ENCODE results near the gene FOXP2. TPM values are rescaled to one million over a fixed set of nuclear protein-coding genes. Genes with fewer than 3 reads are reported as not detected.

FOXP2 gene
- not detected in 2 replicates for total RNA-seq (2011; cell fraction: chromatin; rRNA removed; ENCODE audit: low replicate concordance)
- total RNA-seq (2011; cell fraction: nucleolus; rRNA removed), result not detected in 2 replicates
- total RNA-seq (2011; cell fraction: nucleoplasm; rRNA removed), result not detected in 2 replicates
- not detected in 2 replicates for total RNA-seq (2014; rRNA removed)
- total RNA-seq (2014; rRNA removed; fragmentation: Illumina TruSeq; extraction: Trizol), result not detected in 2 replicates
- total RNA-seq (2015; rRNA removed; fragmentation: Illumina TruSeq; extraction: Trizol), result not detected in 2 replicates
- total RNA-seq (2021), result not detected in 2 replicates
- not detected in 2 replicates for polyA plus RNA-seq (2011; rRNA removed)
- not detected in 2 replicates for polyA plus RNA-seq (2011; cell fraction: cytosol; rRNA removed)
- not detected in 2 replicates for polyA plus RNA-seq (2011; cell fraction: nucleus; rRNA removed)
- polyA plus RNA-seq (2012), result not detected in 2 replicates
- not detected in 2 replicates for polyA plus RNA-seq (2014; fragmentation: Illumina TruSeq; extraction: Trizol)
- polyA plus RNA-seq (2014; fragmentation: Nextera tagmentation; extraction: Ambion mirVana), result not detected
- polyA plus RNA-seq (2014; rRNA removed), result not detected in 2 replicates
- not detected in 2 replicates for polyA minus RNA-seq (2011; rRNA and poly(A)+ RNA removed)
- not detected in 2 replicates for polyA minus RNA-seq (2011; cell fraction: cytosol; rRNA and poly(A)+ RNA removed)
- polyA minus RNA-seq (2011; cell fraction: nucleus; rRNA and poly(A)+ RNA removed), result not detected in 2 replicates
- Bru-seq, nascent RNA, result percentile 1 among the genes with signal in this experiment
- BruChase-seq, experiment 1, labeled RNA remaining after a 2-hour chase, result percentile 1 among the genes with signal in this experiment
- BruChase-seq, experiment 2, labeled RNA remaining after a 6-hour chase, result percentile 2 among the genes with signal in this experiment
- long read RNA-seq, experiment 1, partial matches to known transcripts, result 0 of 2 reads
- long read RNA-seq, experiment 1, other reads (novel, unspliced or antisense), result 2 of 2 reads
- long read RNA-seq, experiment 2, result 0 reads
- long read RNA-seq, experiment 3, result 0 reads

DNA sequence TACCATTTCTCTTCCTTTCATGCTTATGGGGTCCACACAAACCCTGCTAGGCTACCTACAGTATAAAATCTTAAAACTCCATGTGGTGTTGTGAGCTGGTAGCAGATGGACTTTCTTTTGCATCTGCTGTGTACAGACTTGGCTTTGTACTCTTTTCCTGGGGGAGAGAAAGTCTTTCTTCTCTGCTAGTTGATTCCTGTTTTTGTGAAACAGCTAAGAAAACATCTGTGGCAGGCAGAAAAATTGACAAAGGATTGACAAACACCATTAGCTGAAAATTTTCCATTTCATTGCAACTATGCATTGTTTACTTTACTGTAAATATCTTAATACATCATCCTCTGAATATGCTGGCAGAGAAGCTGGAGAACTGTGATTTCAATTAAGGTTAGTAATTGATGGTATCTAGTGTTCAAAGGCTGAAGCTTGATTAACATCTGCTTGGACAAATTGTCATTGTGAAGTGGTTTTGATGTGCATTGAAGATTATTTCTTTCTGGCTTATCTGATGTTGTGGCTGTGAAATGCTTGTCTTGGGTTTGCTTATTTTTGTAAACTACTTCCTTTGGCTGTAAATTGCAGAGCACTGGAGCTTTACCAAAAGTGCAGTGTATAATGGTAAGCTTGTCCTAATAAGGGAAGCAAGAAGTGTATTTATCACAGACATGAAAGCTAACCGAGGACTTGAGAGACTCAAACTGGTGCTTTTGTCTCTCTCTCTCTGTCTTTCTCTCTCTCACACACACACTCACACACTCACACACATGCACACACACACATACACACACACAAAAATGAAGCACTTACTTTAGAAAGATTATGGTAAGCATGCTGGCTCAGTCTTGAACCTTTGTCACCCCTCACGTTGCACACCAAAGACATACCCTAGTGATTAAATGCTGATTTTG is at the start of gene FOXP2:
Gene FOXP2, plus strand, starts transcription at position 660 of the 908 bp plus-strand sequence. CDS start 11,697 bp downstream, outside the sequence.
- Histone ChIP-seq H3K27me3 (ENCODE audit: control insufficient read depth in 2 of 2, insufficient read depth in 2 of 2, low read length in 2 of 2) (no peaks in the 10 kb centered on the region), H3K4me2 (ENCODE audit: insufficient read depth, low read length) (no peak within 1 kb of the TSS), H2AFZ (ENCODE audit: low read depth, low read length) (no peak within 1 kb of the TSS), H3K9me1 (ENCODE audit: control insufficient read depth, insufficient read depth, low read length) (no peaks in the 10 kb centered on the region), H3K9me3 (replicated peaks; ENCODE audit: control insufficient read depth, insufficient read depth, low read depth, low read length) (no peaks in the 10 kb centered on the region; the same call in 1 of the 2 replicates), H3K4me1 (replicated peaks in 1 of 2; ENCODE audit: control insufficient read depth in 2 of 2, insufficient read depth in 2 of 2, low read length in 2 of 2) (no peaks in the 10 kb centered on the region), H3K4me3 (no peak within 1 kb of the TSS), H3K36me3 (ENCODE audit: control insufficient read depth, insufficient read depth, low read length) (no peaks in the 10 kb centered on the region), H3K27ac (ENCODE audit: extremely low read depth, low read depth, low read length) (no peak within 1 kb of the TSS), H3K79me2 (ENCODE audit: control insufficient read depth, insufficient read depth, low read length) (no peaks in the 10 kb centered on the region), H4K20me1 (replicated peaks; ENCODE audit: control insufficient read depth, insufficient read depth, low read length) (no peaks in the 10 kb centered on the region), H3K9ac (ENCODE audit: insufficient read depth in 1 of 2, low read depth in 2 of 2, low read length in 2 of 2) (no peak within 1 kb of the TSS)
- no TSS peak for BruUV-seq (replicated peaks)
- WGBS (ENCODE audit: insufficient coverage, low coverage, missing lambda C conversion rate), result 7% methylated on average over 2 of the region's 2 CpGs
- ATAC-seq (no peak), DNase-seq (ENCODE audit: extremely low read depth in 1 of 4, low spot score in 3 of 4) (no peak), FAIRE-seq (no peak)
- in situ Hi-C loops (cut with MboI) (no loop called here), intact Hi-C loops (cut with micrococcal nuclease) (no loop called here)
- ChIA-PET CTCF (ENCODE audit: low intra/inter-chr PET ratio) (no interaction called here), POLR2A (no interaction called here)
- TF ChIP-seq GTF2E2 (tag; IDR thresholded peaks at IDR 0.05) (no peak), ZFP30 (CRISPR knock-in tag; IDR thresholded peaks at IDR 0.05; ENCODE audit: borderline replicate concordance) (no peak), MIER1 (IDR thresholded peaks at IDR 0.05; ENCODE audit: low read depth) (no peak), HNRNPL (IDR thresholded peaks at IDR 0.05; ENCODE audit: low read depth, low read length) (no peak)
- TF ChIP-seq, protein P1, sequence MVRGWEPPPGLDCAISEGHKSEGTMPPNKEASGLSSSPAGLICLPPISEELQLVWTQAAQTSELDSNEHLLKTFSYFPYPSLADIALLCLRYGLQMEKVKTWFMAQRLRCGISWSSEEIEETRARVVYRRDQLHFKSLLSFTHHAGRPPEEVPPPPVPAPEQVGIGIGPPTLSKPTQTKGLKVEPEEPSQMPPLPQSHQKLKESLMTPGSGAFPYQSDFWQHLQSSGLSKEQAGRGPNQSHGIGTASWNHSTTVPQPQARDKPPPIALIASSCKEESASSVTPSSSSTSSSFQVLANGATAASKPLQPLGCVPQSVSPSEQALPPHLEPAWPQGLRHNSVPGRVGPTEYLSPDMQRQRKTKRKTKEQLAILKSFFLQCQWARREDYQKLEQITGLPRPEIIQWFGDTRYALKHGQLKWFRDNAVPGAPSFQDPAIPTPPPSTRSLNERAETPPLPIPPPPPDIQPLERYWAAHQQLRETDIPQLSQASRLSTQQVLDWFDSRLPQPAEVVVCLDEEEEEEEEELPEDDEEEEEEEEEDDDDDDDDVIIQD (CRISPR knock-in tag; IDR thresholded peaks at IDR 0.05), result no peak
- TF ChIP-seq, protein P2, sequence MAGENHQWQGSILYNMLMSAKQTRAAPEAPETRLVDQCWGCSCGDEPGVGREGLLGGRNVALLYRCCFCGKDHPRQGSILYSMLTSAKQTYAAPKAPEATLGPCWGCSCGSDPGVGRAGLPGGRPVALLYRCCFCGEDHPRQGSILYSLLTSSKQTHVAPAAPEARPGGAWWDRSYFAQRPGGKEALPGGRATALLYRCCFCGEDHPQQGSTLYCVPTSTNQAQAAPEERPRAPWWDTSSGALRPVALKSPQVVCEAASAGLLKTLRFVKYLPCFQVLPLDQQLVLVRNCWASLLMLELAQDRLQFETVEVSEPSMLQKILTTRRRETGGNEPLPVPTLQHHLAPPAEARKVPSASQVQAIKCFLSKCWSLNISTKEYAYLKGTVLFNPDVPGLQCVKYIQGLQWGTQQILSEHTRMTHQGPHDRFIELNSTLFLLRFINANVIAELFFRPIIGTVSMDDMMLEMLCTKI (IDR thresholded peaks at IDR 0.05; ENCODE audit: partially characterized antibody), result no peak
